IMR-90 (cell line): ENCODE results near the gene ZNF579. TPM values are rescaled to one million over a fixed set of nuclear protein-coding genes. Genes with fewer than 3 reads are reported as not detected.

Experiments
- ATAC-seq: fragments of 200-7000 bp; cut with Tn5 transposase; 2 replicates; pipeline ENCODE4 v1.9.1; 2020; ENCODE audit warnings: low read depth, mild to moderate bottlenecking, moderate library complexity
- BruUV-seq: library from RNA; stranded (reverse); fragments of 400-500 nt; replicated peaks from 2 replicates; lab custom pipeline; 2021; lab: Mats Ljungman, UMichigan
- CTCF ChIA-PET: fragments of 300-600 bp; formaldehyde crosslinking; extraction: SDS; loops from one replicate; lab custom pipeline; 2021; ENCODE audit warnings: antibody characterized with exemption; lab: Yijun Ruan, JAX
- POLR2A ChIA-PET: fragments of 300-600 bp; sonication (Branson Sonifier 250); formaldehyde crosslinking; loops from one replicate; lab custom pipeline; 2022; ENCODE audit warnings: antibody characterized with exemption; ENCODE audit not compliant: unreplicated experiment; lab: Charles Lee
- DNase-seq: peaks from one replicate; pipeline ENCODE4 v3.0.0; 2013
- H2AFZ ChIP-seq: replicated peaks from 2 replicates; pipeline ENCODE3; 2013; ENCODE audit warnings: low read length, mild to moderate bottlenecking; ENCODE audit not compliant: poor library complexity
- H2AK5ac ChIP-seq: 2 replicates; pipeline ENCODE4 v1.6.1; 2013; ENCODE audit warnings: low read depth, low read length, inconsistent platforms
- H2AK9ac ChIP-seq: replicated peaks from 2 replicates; pipeline ENCODE3; 2013; ENCODE audit warnings: mild to moderate bottlenecking, low read depth, low read length, moderate library complexity; ENCODE audit not compliant: poor library complexity
- H2BK120ac ChIP-seq: 2 replicates; pipeline ENCODE4 v1.6.1; 2013; ENCODE audit warnings: low read depth, low read length, inconsistent platforms
- H2BK15ac ChIP-seq: 3 replicates; pipeline ENCODE4 v1.6.1; 2013; ENCODE audit warnings: low read depth, low read length, inconsistent platforms
- H2BK20ac ChIP-seq: 2 replicates; pipeline ENCODE4 v1.6.1; 2013; ENCODE audit warnings: low read depth, mild to moderate bottlenecking, inconsistent platforms, low read length, moderate library complexity
- H2BK5ac ChIP-seq: 2 replicates; pipeline ENCODE4 v1.6.1; 2013; ENCODE audit warnings: mild to moderate bottlenecking, low read depth, low read length, inconsistent platforms; ENCODE audit not compliant: poor library complexity, severe bottlenecking
- H3K14ac ChIP-seq: replicated peaks from 2 replicates; pipeline ENCODE4 v1.6.1; 2013; ENCODE audit warnings: low read depth, low read length, inconsistent platforms
- H3K18ac ChIP-seq: 2 replicates; pipeline ENCODE4 v1.6.1; 2013; ENCODE audit warnings: low read depth, low read length, control low read depth
- H3K23ac ChIP-seq: 2 replicates; pipeline ENCODE4 v1.6.1; 2013; ENCODE audit warnings: low read depth, low read length, inconsistent platforms
- H3K27ac ChIP-seq: 2 replicates; pipeline ENCODE4 v1.5.1; 2013; ENCODE audit warnings: mild to moderate bottlenecking, control low read depth, low read length; ENCODE audit not compliant: insufficient read depth
- H3K27me3 ChIP-seq: 2 replicates; pipeline ENCODE4 v1.6.1; 2013; ENCODE audit warnings: low read length; ENCODE audit not compliant: control insufficient read depth, insufficient read depth
- H3K36me3 ChIP-seq: 2 replicates; pipeline ENCODE4 v1.6.1; 2013; ENCODE audit warnings: low read length, mixed read lengths; ENCODE audit not compliant: control insufficient read depth, insufficient read depth
- H3K4ac ChIP-seq: 2 replicates; pipeline ENCODE4 v1.6.1; 2013; ENCODE audit warnings: low read depth, low read length, inconsistent platforms
- H3K4me1 ChIP-seq: 2 replicates; pipeline ENCODE4 v1.6.1; 2013; ENCODE audit warnings: low read length, mixed read lengths; ENCODE audit not compliant: control insufficient read depth, insufficient read depth
- H3K4me2 ChIP-seq: 2 replicates; pipeline ENCODE4 v1.6.1; 2013; ENCODE audit warnings: low read depth, mild to moderate bottlenecking, control low read depth, low read length, moderate library complexity
- H3K4me3 ChIP-seq: 2 replicates; pipeline ENCODE4 v1.5.1; 2013; ENCODE audit warnings: low read depth, mild to moderate bottlenecking, control low read depth, low read length, moderate library complexity; ENCODE audit not compliant: insufficient read depth
- H3K56ac ChIP-seq: 2 replicates; pipeline ENCODE4 v1.6.1; 2013; ENCODE audit warnings: low read length, inconsistent platforms; ENCODE audit not compliant: insufficient read depth; ENCODE audit errors: extremely low read depth
- H3K79me1 ChIP-seq, 2 experiments: 2 replicates each; pipeline ENCODE4 v1.6.1; 2013; ENCODE audit warnings: low read length in 2 of 2, inconsistent platforms in 1 of 2, low read depth in 1 of 2
- H3K9ac ChIP-seq: 2 replicates; pipeline ENCODE4 v1.6.1; 2013; ENCODE audit warnings: low read depth, low read length, control low read depth
- H3K9me1 ChIP-seq: 2 replicates; pipeline ENCODE4 v1.6.1; 2013; ENCODE audit warnings: low read length, inconsistent platforms; ENCODE audit not compliant: insufficient read depth
- H3K9me3 ChIP-seq: 2 replicates; pipeline ENCODE4 v1.6.1; 2013; ENCODE audit warnings: low read length; ENCODE audit not compliant: control insufficient read depth, insufficient read depth
- H4K20me1 ChIP-seq: 2 replicates; pipeline ENCODE4 v1.6.1; 2013; ENCODE audit warnings: low read length, inconsistent platforms; ENCODE audit not compliant: insufficient read depth
- H4K5ac ChIP-seq: 2 replicates; pipeline ENCODE4 v1.6.1; 2013; ENCODE audit warnings: mild to moderate bottlenecking, low read depth, low read length, control low read depth
- H4K8ac ChIP-seq, 2 experiments: 2 replicates each; pipeline ENCODE4 v1.6.1; 2013; ENCODE audit warnings: low read depth in 2 of 2, low read length in 2 of 2, control low read depth in 1 of 2, inconsistent platforms in 1 of 2
- H4K91ac ChIP-seq: 2 replicates; pipeline ENCODE4 v1.6.1; 2013; ENCODE audit warnings: low read depth, low read length, inconsistent platforms; ENCODE audit not compliant: insufficient read depth
- MAZ ChIP-seq: IDR thresholded peaks from 2 replicates; pipeline ENCODE4 v1.6.1; 2012; ENCODE audit warnings: low read depth, mild to moderate bottlenecking, low read length, improper control_type of control experiment, moderate library complexity, borderline replicate concordance
- MXI1 ChIP-seq: IDR thresholded peaks from 2 replicates; pipeline ENCODE4 v1.6.1; 2012; ENCODE audit warnings: low read depth, mild to moderate bottlenecking, low read length, moderate library complexity, borderline replicate concordance
- POLR2A ChIP-seq: IDR thresholded peaks from 2 replicates; pipeline ENCODE4 v1.6.1; 2012; ENCODE audit warnings: mild to moderate bottlenecking, low read depth, low read length
- RCOR1 ChIP-seq: IDR thresholded peaks from 2 replicates; pipeline ENCODE4 v1.6.1; 2012; ENCODE audit warnings: mild to moderate bottlenecking, low read length, improper control_type of control experiment; ENCODE audit not compliant: insufficient replicate concordance
- WGBS, 2 experiments: methylation state at CpG; one replicate each; pipeline versions ENCODE4 v1.1.5 to v1.1.7; 2013; ENCODE audit warnings: missing lambda C conversion rate in 2 of 2; ENCODE audit not compliant: insufficient read length in 1 of 2; ENCODE audit errors: extremely low coverage in 2 of 2; 5-methylcytosine and 5-hydroxymethylcytosine counted together
- dilution Hi-C: fragments of 300-500 bp; cut with HindIII; formaldehyde crosslinking; loops from one replicate; pipeline ENCODE4 v1.14.3; 2018; ENCODE audit warnings: low sequenced_read_pairs; ENCODE audit not compliant: unreplicated experiment
- in situ Hi-C: fragments of 300-500 bp; cut with MboI; formaldehyde crosslinking; loops from 3 replicates; pipeline ENCODE4 v1.14.3; 2019; ENCODE audit warnings: low sequenced_read_pairs, inconsistent platforms, mixed read lengths
- intact Hi-C: fragments of 100-400 bp; cut with micrococcal nuclease; formaldehyde crosslinking; loops from 2 replicates; pipeline ENCODE4 v1.10.0; 2022
- polyA plus RNA-seq, 3 experiments: library from polyadenylated mRNA; depleted of rRNA; stranded (reverse); fragments of >200 nt; gene quantifications; 2 replicates each; pipeline ENCODE4 v1.2.3, GENCODE V29; 2012; ENCODE audit warnings: low replicate concordance in 1 of 3
- total RNA-seq: library from RNA; depleted of rRNA; stranded (reverse); fragments of >200 nt; gene quantifications from 2 replicates; pipeline ENCODE4 v1.2.3, GENCODE V29; 2012
- TF ChIP-seq, protein P1 (sequence below): fragments of 150-350 bp; IDR thresholded peaks from 2 replicates; pipeline ENCODE4 v1.6.1; 2017; ENCODE audit warnings: mild to moderate bottlenecking, antibody characterized with exemption, low read length, low read depth

ZNF579 gene
- total and polyA plus RNA-seq, 2 of the 4 experiments (the other 2 are of a cell fraction), result 0.54 to 9.0 TPM

DNA sequence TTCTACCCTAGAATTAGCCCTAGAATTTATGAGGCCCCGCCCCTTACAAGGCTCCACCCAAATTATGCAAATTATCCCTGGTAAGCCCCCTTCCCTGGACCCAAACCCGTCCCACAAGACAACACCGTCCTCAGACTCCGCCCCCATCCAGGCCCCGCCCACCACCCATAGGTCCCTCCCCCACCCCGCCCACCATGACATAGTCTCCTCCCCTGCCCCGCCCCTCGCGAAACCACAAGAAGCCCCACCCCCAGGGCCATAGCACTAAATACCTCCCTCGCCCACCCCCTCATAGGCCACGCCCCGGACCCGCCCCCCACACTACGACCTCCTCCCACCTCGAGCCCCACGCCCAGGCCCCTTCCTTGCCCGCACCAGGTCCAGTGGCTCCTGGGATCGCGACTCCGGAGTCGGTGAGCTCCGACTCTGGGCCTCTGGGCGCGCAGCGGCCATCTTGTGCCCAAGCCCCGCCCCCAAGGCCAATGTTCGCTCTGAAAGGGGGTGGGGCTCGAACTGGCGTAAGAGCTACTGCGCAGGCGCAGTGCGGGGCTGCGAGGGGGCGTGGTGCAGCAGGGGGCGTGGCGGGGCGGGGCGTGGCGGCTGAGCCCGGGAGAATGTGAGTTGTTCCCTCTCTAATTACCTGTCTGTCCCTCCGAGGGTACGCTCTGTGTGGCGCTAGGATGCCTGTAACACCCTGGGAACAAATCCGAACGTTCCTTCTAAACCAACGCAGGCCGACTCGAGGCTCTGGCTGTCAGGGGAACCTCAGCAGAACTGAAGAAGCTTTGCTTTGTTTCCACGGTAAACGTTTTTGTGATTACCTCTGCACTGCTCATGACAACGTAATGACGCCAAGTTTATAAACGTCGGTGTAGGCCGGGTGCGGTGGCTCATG, 43.7 kb upstream of the ZNF579 start, which contains the start of gene ZNF784:
ZNF784 (minus strand) TSS at position 458 of the 895 bp plus-strand sequence; CDS start at position 453, 5 bp downstream.
- H3K27me3 ChIP-seq, result no peaks in the 10 kb centered on the region
- peaks cover 3% of the 10 kb centered on the region; the same call in 1 of the 2 replicates for H4K20me1 ChIP-seq
- in situ Hi-C loops, result loop anchor here (25.0 kb wide), 2 partner anchors 337 to 512 kb away; partner anchors contain the start of genes BRSK1, HSPBP1 and PPP1R12C
- peak within 1 kb of the TSS; percentile 11 to 88 for H4K8ac ChIP-seq
- peak within 1 kb of the TSS; percentile 88; the same call in 1 of the 2 replicates for H3K18ac ChIP-seq
- peak within 1 kb of the TSS; percentile 95 for H2BK5ac ChIP-seq
- H2BK20ac ChIP-seq, result no peak within 1 kb of the TSS
- BruUV-seq, result no TSS peak
- H3K27ac ChIP-seq, result peak within 1 kb of the TSS; percentile 99
- peaks cover 11% of the 10 kb centered on the region; the same call in 1 of the 2 replicates for H3K9me1 ChIP-seq
- intact Hi-C loops, result no loop called here
- H3K23ac ChIP-seq, result no peak within 1 kb of the TSS
- H3K9me3 ChIP-seq, result no peaks in the 10 kb centered on the region
- H2AK5ac ChIP-seq, result peak within 1 kb of the TSS; percentile 44; the same call in 1 of the 2 replicates
- WGBS, 2 experiments, result 0% methylated on average over 10 of the region's 56 CpGs; no CpG with 5 or more reads in 1 of the 2 experiments
- peak within 1 kb of the TSS; percentile 83 for H3K4me3 ChIP-seq
- peak within 1 kb of the TSS; percentile 97 for H3K4me2 ChIP-seq
- H2AFZ ChIP-seq, result peak within 1 kb of the TSS; percentile 93
- H4K5ac ChIP-seq, result peak within 1 kb of the TSS; percentile 95; the same call in 1 of the 2 replicates
- DNase-seq (peak; percentile 90), ATAC-seq (peak; percentile 93)
- ChIA-PET CTCF (interaction anchor here (0.6 to 2.0 kb wide), 2 partner anchors 18 to 541 kb away, joined by 4 to 6 read pairs; no protein-coding TSS in a partner anchor), POLR2A (interaction anchor here (0.6 to 1.0 kb wide), 3 partner anchors 26 to 132 kb away, joined by 3 to 10 read pairs (median 4); partner anchors contain the start of gene FIZ1)
- H3K79me1 ChIP-seq, result peaks cover 7 to 35% of the 10 kb centered on the region in 2 experiments
- peak within 1 kb of the TSS; percentile 53; the same call in 1 of the 2 replicates for H2BK120ac ChIP-seq
- peak within 1 kb of the TSS; percentile 66 for H3K14ac ChIP-seq
- H3K36me3 ChIP-seq, result peaks cover 13% of the 10 kb centered on the region; the same call in 1 of the 2 replicates
- peak within 1 kb of the TSS; percentile 87 for H3K9ac ChIP-seq
- TF ChIP-seq, protein P1, sequence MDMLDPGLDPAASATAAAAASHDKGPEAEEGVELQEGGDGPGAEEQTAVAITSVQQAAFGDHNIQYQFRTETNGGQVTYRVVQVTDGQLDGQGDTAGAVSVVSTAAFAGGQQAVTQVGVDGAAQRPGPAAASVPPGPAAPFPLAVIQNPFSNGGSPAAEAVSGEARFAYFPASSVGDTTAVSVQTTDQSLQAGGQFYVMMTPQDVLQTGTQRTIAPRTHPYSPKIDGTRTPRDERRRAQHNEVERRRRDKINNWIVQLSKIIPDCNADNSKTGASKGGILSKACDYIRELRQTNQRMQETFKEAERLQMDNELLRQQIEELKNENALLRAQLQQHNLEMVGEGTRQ, result no peak; the same call in 1 of the 2 replicates
- TF ChIP-seq POLR2A (peak; percentile 85), MAZ (peak; percentile 83; the same call in 1 of the 2 replicates), MXI1 (peak; percentile 17; the same call in 1 of the 2 replicates), RCOR1 (no peak)
- H3K4ac ChIP-seq, result peak within 1 kb of the TSS; percentile 78
- peak within 1 kb of the TSS; percentile 70; the same call in 1 of the 2 replicates for H4K91ac ChIP-seq
- H2AK9ac ChIP-seq, result no peak within 1 kb of the TSS
- H3K56ac ChIP-seq, result peak within 1 kb of the TSS; percentile 30; the same call in 1 of the 2 replicates
- dilution Hi-C loops, result no loop called here
- no peak within 1 kb of the TSS; the same call in 2 of the 3 replicates for H2BK15ac ChIP-seq
- H3K4me1 ChIP-seq, result peaks cover 7% of the 10 kb centered on the region
